ENCODE measurements around the gene SERPINC1. TPM values are rescaled to one million over a fixed set of nuclear protein-coding genes. Genes with fewer than 3 reads are reported as not detected.
"Not testable (repeated sequence)": the region's sequence is repeated elsewhere in the genome, so short reads cannot be mapped to it uniquely, and the experiment has no call there.

The SERPINC1 gene
- total RNA-seq (under 1 TPM in 2 of 4 donors, not detected in 2; 0.18 to 0.45 TPM), polyA plus RNA-seq (0.18 TPM)
- long read RNA-seq, donor 1, result 0 reads
- long read RNA-seq, donor 2, result 0 reads
- long read RNA-seq, donor 3, result 0 reads
- long read RNA-seq, donor 4, result 0 reads

GRCh38 chr1:173917149-173917548 lies at the start of gene SERPINC1:
TSS of gene SERPINC1 (minus strand) at chr1:173917327. CDS start at chr1:173917259, 68 bp downstream.
- Histone ChIP-seq H3K9me3 (ENCODE audit: control insufficient read depth, low read length) (no peaks in the 10 kb centered on the region), H3K27me3 (ENCODE audit: control insufficient read depth, insufficient read depth) (no peaks in the 10 kb centered on the region), H3K4me1 (ENCODE audit: control insufficient read depth, insufficient read depth, low read length) (no peaks in the 10 kb centered on the region), H3K4me3 (ENCODE audit: low read length) (no peak within 1 kb of the TSS), H3K27ac (ENCODE audit: low read length) (no peak within 1 kb of the TSS)
- DNase-seq (no peak), ATAC-seq (no peak)
- 91% methylated on average over 3 of the region's 3 CpGs for WGBS
- intact Hi-C loops (cut with DNase I), result no loop called here

DNA sequence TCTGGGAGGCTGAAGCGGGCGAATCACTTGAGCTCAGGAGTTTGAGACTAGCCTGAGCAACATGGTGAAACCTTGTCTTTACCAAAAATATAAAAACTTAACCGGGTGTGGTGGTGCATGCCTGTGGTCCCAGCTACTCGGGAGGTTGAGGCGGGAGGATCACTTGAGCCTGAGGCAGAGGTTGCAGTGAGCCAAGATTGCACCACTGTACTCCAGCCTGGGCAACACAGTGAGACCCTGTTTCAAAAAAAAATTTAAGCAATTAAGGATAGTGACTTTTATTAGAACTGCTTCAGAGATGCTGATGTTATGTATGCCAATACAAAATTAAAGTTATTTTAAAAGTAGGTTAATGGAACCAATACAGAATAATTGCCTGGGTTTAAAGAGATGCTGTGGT lies 48.8 kb upstream of the SERPINC1 start:
- intact Hi-C loops (cut with DNase I); H3K9me3 ChIP-seq (ENCODE audit: control insufficient read depth, low read length); H3K4me1 ChIP-seq (ENCODE audit: control insufficient read depth, insufficient read depth, low read length): not testable (repeated sequence)

DNA sequence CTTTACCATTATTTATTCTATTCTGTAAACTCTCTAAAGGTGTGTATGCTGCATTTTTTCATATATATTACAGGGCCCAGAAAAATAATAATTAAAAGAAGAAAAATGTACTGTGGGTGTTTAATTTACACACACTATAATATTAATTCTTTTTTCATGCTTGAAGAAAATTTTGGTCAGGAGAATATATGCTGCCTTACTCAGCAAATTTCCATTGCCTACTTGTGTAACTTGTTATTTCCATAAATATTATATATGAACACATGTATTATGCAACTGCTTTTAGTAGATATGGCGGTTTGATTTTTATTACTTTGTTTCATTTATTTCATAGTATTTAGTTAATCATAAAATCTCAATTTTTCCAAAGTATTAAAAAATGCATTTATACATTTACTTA lies 46.4 kb upstream of the SERPINC1 start:
- intact Hi-C loops (cut with DNase I), result no loop called here
- H3K4me1 ChIP-seq (ENCODE audit: control insufficient read depth, insufficient read depth, low read length), result no peaks in the 10 kb centered on the region

More for the DNA sequence above, 48.8 kb upstream of the SERPINC1 start:
- H3K4me3 ChIP-seq (ENCODE audit: low read length); DNase-seq; H3K27ac ChIP-seq (ENCODE audit: low read length); ATAC-seq; H3K27me3 ChIP-seq (ENCODE audit: control insufficient read depth, insufficient read depth): not testable (repeated sequence)
- WGBS, result 94% methylated on average over 5 of the region's 5 CpGs

DNA sequence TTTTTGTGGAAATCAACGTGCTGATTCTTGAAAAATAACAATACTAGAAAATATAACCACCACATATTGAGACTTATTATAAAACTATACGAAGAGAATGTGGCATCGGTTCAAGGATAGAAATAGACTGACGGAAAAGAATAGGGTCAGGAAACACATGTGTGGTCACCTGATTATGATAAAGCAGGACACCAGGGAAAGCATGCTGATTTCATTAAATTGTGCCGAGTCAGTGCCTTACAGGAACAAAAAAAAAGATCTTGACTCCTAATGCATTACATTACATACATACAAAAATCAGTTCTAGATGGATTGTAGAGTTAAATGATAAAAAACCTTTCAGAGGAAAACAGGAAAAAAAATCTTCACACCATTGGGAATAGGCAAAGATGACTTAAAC lies 43.5 kb upstream of the SERPINC1 start:
- no peak for DNase-seq
- intact Hi-C loops (cut with DNase I), result no loop called here
- Histone ChIP-seq H3K27me3 (ENCODE audit: control insufficient read depth, insufficient read depth) (no peaks in the 10 kb centered on the region), H3K27ac (ENCODE audit: low read length) (no peak overlapping the region), H3K4me3 (ENCODE audit: low read length) (no peak overlapping the region), H3K9me3 (ENCODE audit: control insufficient read depth, low read length) (no peaks in the 10 kb centered on the region), H3K4me1 (ENCODE audit: control insufficient read depth, insufficient read depth, low read length) (no peaks in the 10 kb centered on the region)
- ATAC-seq, result no peak
- 46% methylated on average over 5 of the region's 5 CpGs for WGBS

More for the DNA sequence above, 46.4 kb upstream of the SERPINC1 start:
- ATAC-seq, result no peak
- 99% methylated on average over 1 of the region's 1 CpG for WGBS
- no peak for DNase-seq
- no peaks in the 10 kb centered on the region for H3K9me3 ChIP-seq (ENCODE audit: control insufficient read depth, low read length)
- H3K27ac ChIP-seq (ENCODE audit: low read length), result no peak overlapping the region
- no peaks in the 10 kb centered on the region for H3K27me3 ChIP-seq (ENCODE audit: control insufficient read depth, insufficient read depth)
- no peak overlapping the region for H3K4me3 ChIP-seq (ENCODE audit: low read length)

GRCh38 chr1:173954179-173954578 lies 37.1 kb upstream of the SERPINC1 start:
- ATAC-seq, result no peak
- no peaks in the 10 kb centered on the region for H3K4me1 ChIP-seq (ENCODE audit: control insufficient read depth, insufficient read depth, low read length)

DNA sequence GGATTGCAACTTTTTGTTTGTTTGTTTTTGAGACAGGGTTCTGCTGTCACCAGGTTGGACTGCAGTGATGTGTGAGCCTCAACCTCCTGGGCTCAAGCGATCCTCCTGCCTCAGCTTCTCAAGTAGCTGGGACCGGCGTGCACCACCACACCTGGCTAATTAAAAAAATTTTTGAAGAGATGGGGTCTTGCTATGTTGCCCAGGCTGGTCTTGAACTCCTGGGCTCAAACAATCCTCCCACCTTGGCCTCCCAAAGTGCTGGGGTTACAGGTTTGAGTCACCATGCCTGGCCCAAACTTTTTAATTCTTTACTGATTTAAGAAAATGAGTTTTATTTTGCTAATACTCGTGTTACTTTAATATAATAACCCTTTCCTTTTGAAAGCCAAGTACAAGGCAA lies 31.5 kb upstream of the SERPINC1 start:
- H3K4me1 ChIP-seq (ENCODE audit: control insufficient read depth, insufficient read depth, low read length), result no peaks in the 10 kb centered on the region
- no peaks in the 10 kb centered on the region for H3K9me3 ChIP-seq (ENCODE audit: control insufficient read depth, low read length)
- H3K27me3 ChIP-seq (ENCODE audit: control insufficient read depth, insufficient read depth), result no peaks in the 10 kb centered on the region
- DNase-seq (no peak), ATAC-seq (no peak)
- no peak overlapping the region for H3K27ac ChIP-seq (ENCODE audit: low read length)
- WGBS, result 96% methylated on average over 4 of the region's 4 CpGs
- no peak overlapping the region for H3K4me3 ChIP-seq (ENCODE audit: low read length)
- intact Hi-C loops (cut with DNase I), result no loop called here

More at GRCh38 chr1:173954179-173954578, 37.1 kb upstream of the SERPINC1 start:
- intact Hi-C loops (cut with DNase I), result no loop called here
- DNase-seq, result no peak
- H3K27me3 ChIP-seq (ENCODE audit: control insufficient read depth, insufficient read depth), result no peaks in the 10 kb centered on the region
- H3K27ac ChIP-seq (ENCODE audit: low read length), result no peak overlapping the region
- no peaks in the 10 kb centered on the region for H3K9me3 ChIP-seq (ENCODE audit: control insufficient read depth, low read length)
- H3K4me3 ChIP-seq (ENCODE audit: low read length), result no peak overlapping the region

DNA sequence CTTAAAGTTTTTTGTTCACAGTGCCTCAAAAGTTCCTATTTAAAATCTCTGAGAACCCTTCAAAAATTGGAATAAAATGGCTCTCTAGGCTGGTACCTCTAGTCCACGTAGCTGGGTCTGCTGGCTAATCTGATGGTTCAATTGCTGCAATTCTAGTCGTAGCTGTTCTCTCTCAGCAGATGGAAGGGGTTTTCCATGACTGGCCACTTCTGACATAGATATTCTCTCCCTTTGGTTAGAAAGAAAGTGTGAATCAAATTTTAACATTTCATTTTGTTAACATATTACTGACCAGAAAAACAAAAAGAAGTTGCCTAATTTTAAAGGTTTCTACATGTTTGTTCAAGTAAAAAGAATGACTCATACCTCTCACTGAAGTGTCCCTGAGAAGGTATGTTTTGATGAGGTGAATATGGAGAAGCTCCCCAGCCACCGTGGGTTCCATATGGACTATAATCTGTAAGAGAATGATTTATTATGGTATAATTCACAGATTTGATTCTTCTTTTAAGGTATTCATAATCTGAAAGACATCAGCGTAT lies 29.3 kb upstream of the SERPINC1 start:
- intact Hi-C loops (cut with DNase I), result no loop called here
- Histone ChIP-seq H3K27me3 (ENCODE audit: control insufficient read depth, insufficient read depth) (no peaks in the 10 kb centered on the region), H3K27ac (ENCODE audit: low read length) (no peak overlapping the region), H3K4me3 (ENCODE audit: low read length) (no peak overlapping the region), H3K9me3 (ENCODE audit: control insufficient read depth, low read length) (no peaks in the 10 kb centered on the region), H3K4me1 (ENCODE audit: control insufficient read depth, insufficient read depth, low read length) (no peaks in the 10 kb centered on the region)
- no peak for DNase-seq
- no peak for ATAC-seq
- 85% methylated on average over 4 of the region's 4 CpGs for WGBS

- WGBS, result 82% methylated on average over 2 of the region's 2 CpGs
- Histone ChIP-seq H3K9me3 (ENCODE audit: control insufficient read depth, low read length) (no peaks in the 10 kb centered on the region), H3K4me3 (ENCODE audit: low read length) (no peak overlapping the region), H3K27me3 (ENCODE audit: control insufficient read depth, insufficient read depth) (no peaks in the 10 kb centered on the region), H3K27ac (ENCODE audit: low read length) (no peak overlapping the region), H3K4me1 (ENCODE audit: control insufficient read depth, insufficient read depth, low read length) (no peaks in the 10 kb centered on the region)
- ATAC-seq (no peak), DNase-seq (no peak)
- intact Hi-C loops (cut with DNase I), result no loop called here
Observed at GRCh38 chr1:173937062-173937461, 19.9 kb upstream of the SERPINC1 start.

GRCh38 chr1:173934440-173934839 lies 17.3 kb upstream of the SERPINC1 start:
- Histone ChIP-seq H3K9me3 (ENCODE audit: control insufficient read depth, low read length) (no peaks in the 10 kb centered on the region), H3K4me1 (ENCODE audit: control insufficient read depth, insufficient read depth, low read length) (no peaks in the 10 kb centered on the region), H3K4me3 (ENCODE audit: low read length) (no peak overlapping the region), H3K27ac (ENCODE audit: low read length) (no peak overlapping the region), H3K27me3 (ENCODE audit: control insufficient read depth, insufficient read depth) (no peaks in the 10 kb centered on the region)
- WGBS, result 98% methylated on average over 1 of the region's 1 CpG
- intact Hi-C loops (cut with DNase I), result no loop called here
- ATAC-seq (no peak), DNase-seq (no peak)

- intact Hi-C loops (cut with DNase I); ATAC-seq; H3K27ac ChIP-seq (ENCODE audit: low read length); H3K4me1 ChIP-seq (ENCODE audit: control insufficient read depth, insufficient read depth, low read length); DNase-seq; H3K27me3 ChIP-seq (ENCODE audit: control insufficient read depth, insufficient read depth); H3K9me3 ChIP-seq (ENCODE audit: control insufficient read depth, low read length); H3K4me3 ChIP-seq (ENCODE audit: low read length): not testable (repeated sequence)
- 97% methylated on average over 5 of the region's 5 CpGs for WGBS
Observed at GRCh38 chr1:173930541-173930940, 13.4 kb upstream of the SERPINC1 start.

- DNase-seq, result no peak
- intact Hi-C loops (cut with DNase I), result no loop called here
- ATAC-seq, result no peak
- Histone ChIP-seq H3K4me3 (ENCODE audit: low read length) (no peak overlapping the region), H3K27me3 (ENCODE audit: control insufficient read depth, insufficient read depth) (no peaks in the 10 kb centered on the region), H3K27ac (ENCODE audit: low read length) (no peak overlapping the region), H3K4me1 (ENCODE audit: control insufficient read depth, insufficient read depth, low read length) (no peaks in the 10 kb centered on the region), H3K9me3 (ENCODE audit: control insufficient read depth, low read length) (no peaks in the 10 kb centered on the region)
- WGBS, result 95% methylated on average over 8 of the region's 8 CpGs
Observed at GRCh38 chr1:173925306-173926242, 8.4 kb upstream of the SERPINC1 start.

Data from right cardiac atrium (tissue), 5 donors.